IMR-90 (cell line): ENCODE results near the gene COL23A1. TPM values are rescaled to one million over a fixed set of nuclear protein-coding genes. Genes with fewer than 3 reads are reported as not detected.

Experiments
- ATAC-seq: fragments of 200-7000 bp; cut with Tn5 transposase; 2 replicates; pipeline ENCODE4 v1.9.1; 2020; ENCODE audit warnings: low read depth, mild to moderate bottlenecking, moderate library complexity
- BruUV-seq: library from RNA; stranded (reverse); fragments of 400-500 nt; replicated peaks from 2 replicates; lab custom pipeline; 2021; lab: Mats Ljungman, UMichigan
- CTCF ChIA-PET: fragments of 300-600 bp; formaldehyde crosslinking; extraction: SDS; loops from one replicate; lab custom pipeline; 2021; ENCODE audit warnings: antibody characterized with exemption; lab: Yijun Ruan, JAX
- POLR2A ChIA-PET: fragments of 300-600 bp; sonication (Branson Sonifier 250); formaldehyde crosslinking; loops from one replicate; lab custom pipeline; 2022; ENCODE audit warnings: antibody characterized with exemption; ENCODE audit not compliant: unreplicated experiment; lab: Charles Lee
- DNase-seq: peaks from one replicate; pipeline ENCODE4 v3.0.0; 2013
- H2AFZ ChIP-seq: replicated peaks from 2 replicates; pipeline ENCODE3; 2013; ENCODE audit warnings: low read length, mild to moderate bottlenecking; ENCODE audit not compliant: poor library complexity
- H2AK5ac ChIP-seq: 2 replicates; pipeline ENCODE4 v1.6.1; 2013; ENCODE audit warnings: low read depth, low read length, inconsistent platforms
- H2AK9ac ChIP-seq: replicated peaks from 2 replicates; pipeline ENCODE3; 2013; ENCODE audit warnings: mild to moderate bottlenecking, low read depth, low read length, moderate library complexity; ENCODE audit not compliant: poor library complexity
- H2BK120ac ChIP-seq: 2 replicates; pipeline ENCODE4 v1.6.1; 2013; ENCODE audit warnings: low read depth, low read length, inconsistent platforms
- H2BK15ac ChIP-seq: 3 replicates; pipeline ENCODE4 v1.6.1; 2013; ENCODE audit warnings: low read depth, low read length, inconsistent platforms
- H2BK20ac ChIP-seq: 2 replicates; pipeline ENCODE4 v1.6.1; 2013; ENCODE audit warnings: low read depth, mild to moderate bottlenecking, inconsistent platforms, low read length, moderate library complexity
- H2BK5ac ChIP-seq: 2 replicates; pipeline ENCODE4 v1.6.1; 2013; ENCODE audit warnings: mild to moderate bottlenecking, low read depth, low read length, inconsistent platforms; ENCODE audit not compliant: poor library complexity, severe bottlenecking
- H3K14ac ChIP-seq: replicated peaks from 2 replicates; pipeline ENCODE4 v1.6.1; 2013; ENCODE audit warnings: low read depth, low read length, inconsistent platforms
- H3K18ac ChIP-seq: 2 replicates; pipeline ENCODE4 v1.6.1; 2013; ENCODE audit warnings: low read depth, low read length, control low read depth
- H3K23ac ChIP-seq: 2 replicates; pipeline ENCODE4 v1.6.1; 2013; ENCODE audit warnings: low read depth, low read length, inconsistent platforms
- H3K27ac ChIP-seq: 2 replicates; pipeline ENCODE4 v1.5.1; 2013; ENCODE audit warnings: mild to moderate bottlenecking, control low read depth, low read length; ENCODE audit not compliant: insufficient read depth
- H3K27me3 ChIP-seq: 2 replicates; pipeline ENCODE4 v1.6.1; 2013; ENCODE audit warnings: low read length; ENCODE audit not compliant: control insufficient read depth, insufficient read depth
- H3K36me3 ChIP-seq: 2 replicates; pipeline ENCODE4 v1.6.1; 2013; ENCODE audit warnings: low read length, mixed read lengths; ENCODE audit not compliant: control insufficient read depth, insufficient read depth
- H3K4ac ChIP-seq: 2 replicates; pipeline ENCODE4 v1.6.1; 2013; ENCODE audit warnings: low read depth, low read length, inconsistent platforms
- H3K4me1 ChIP-seq: 2 replicates; pipeline ENCODE4 v1.6.1; 2013; ENCODE audit warnings: low read length, mixed read lengths; ENCODE audit not compliant: control insufficient read depth, insufficient read depth
- H3K4me2 ChIP-seq: 2 replicates; pipeline ENCODE4 v1.6.1; 2013; ENCODE audit warnings: low read depth, mild to moderate bottlenecking, control low read depth, low read length, moderate library complexity
- H3K4me3 ChIP-seq: 2 replicates; pipeline ENCODE4 v1.5.1; 2013; ENCODE audit warnings: low read depth, mild to moderate bottlenecking, control low read depth, low read length, moderate library complexity; ENCODE audit not compliant: insufficient read depth
- H3K56ac ChIP-seq: 2 replicates; pipeline ENCODE4 v1.6.1; 2013; ENCODE audit warnings: low read length, inconsistent platforms; ENCODE audit not compliant: insufficient read depth; ENCODE audit errors: extremely low read depth
- H3K79me1 ChIP-seq, 2 experiments: 2 replicates each; pipeline ENCODE4 v1.6.1; 2013; ENCODE audit warnings: low read length in 2 of 2, inconsistent platforms in 1 of 2, low read depth in 1 of 2
- H3K9ac ChIP-seq: 2 replicates; pipeline ENCODE4 v1.6.1; 2013; ENCODE audit warnings: low read depth, low read length, control low read depth
- H3K9me1 ChIP-seq: 2 replicates; pipeline ENCODE4 v1.6.1; 2013; ENCODE audit warnings: low read length, inconsistent platforms; ENCODE audit not compliant: insufficient read depth
- H3K9me3 ChIP-seq: 2 replicates; pipeline ENCODE4 v1.6.1; 2013; ENCODE audit warnings: low read length; ENCODE audit not compliant: control insufficient read depth, insufficient read depth
- H4K20me1 ChIP-seq: 2 replicates; pipeline ENCODE4 v1.6.1; 2013; ENCODE audit warnings: low read length, inconsistent platforms; ENCODE audit not compliant: insufficient read depth
- H4K5ac ChIP-seq: 2 replicates; pipeline ENCODE4 v1.6.1; 2013; ENCODE audit warnings: mild to moderate bottlenecking, low read depth, low read length, control low read depth
- H4K8ac ChIP-seq, 2 experiments: 2 replicates each; pipeline ENCODE4 v1.6.1; 2013; ENCODE audit warnings: low read depth in 2 of 2, low read length in 2 of 2, control low read depth in 1 of 2, inconsistent platforms in 1 of 2
- H4K91ac ChIP-seq: 2 replicates; pipeline ENCODE4 v1.6.1; 2013; ENCODE audit warnings: low read depth, low read length, inconsistent platforms; ENCODE audit not compliant: insufficient read depth
- MAFK ChIP-seq: IDR thresholded peaks from 2 replicates; pipeline ENCODE4 v1.6.1; 2012; ENCODE audit warnings: low read depth, low read length, improper control_type of control experiment
- MXI1 ChIP-seq: IDR thresholded peaks from 2 replicates; pipeline ENCODE4 v1.6.1; 2012; ENCODE audit warnings: low read depth, mild to moderate bottlenecking, low read length, moderate library complexity, borderline replicate concordance
- WGBS, 2 experiments: methylation state at CpG; one replicate each; pipeline versions ENCODE4 v1.1.5 to v1.1.7; 2013; ENCODE audit warnings: missing lambda C conversion rate in 2 of 2; ENCODE audit not compliant: insufficient read length in 1 of 2; ENCODE audit errors: extremely low coverage in 2 of 2; 5-methylcytosine and 5-hydroxymethylcytosine counted together
- dilution Hi-C: fragments of 300-500 bp; cut with HindIII; formaldehyde crosslinking; loops from one replicate; pipeline ENCODE4 v1.14.3; 2018; ENCODE audit warnings: low sequenced_read_pairs; ENCODE audit not compliant: unreplicated experiment
- in situ Hi-C: fragments of 300-500 bp; cut with MboI; formaldehyde crosslinking; loops from 3 replicates; pipeline ENCODE4 v1.14.3; 2019; ENCODE audit warnings: low sequenced_read_pairs, inconsistent platforms, mixed read lengths
- intact Hi-C: fragments of 100-400 bp; cut with micrococcal nuclease; formaldehyde crosslinking; loops from 2 replicates; pipeline ENCODE4 v1.10.0; 2022
- polyA plus RNA-seq, 3 experiments: library from polyadenylated mRNA; depleted of rRNA; stranded (reverse); fragments of >200 nt; gene quantifications; 2 replicates each; pipeline ENCODE4 v1.2.3, GENCODE V29; 2012; ENCODE audit warnings: low replicate concordance in 1 of 3
- total RNA-seq: library from RNA; depleted of rRNA; stranded (reverse); fragments of >200 nt; gene quantifications from 2 replicates; pipeline ENCODE4 v1.2.3, GENCODE V29; 2012

COL23A1 gene
- total and polyA plus RNA-seq, 2 of the 4 experiments (the other 2 are of a cell fraction) = not detected

- peak; percentile 23 for DNase-seq
- POLR2A ChIA-PET = no interaction called here
- peaks cover 56% of the 10 kb centered on the region for H4K20me1 ChIP-seq
These were observed 383.8 kb downstream of the COL23A1 start for GRCh38 chr5:178206166-178207101.

More at GRCh38 chr5:178206166-178207101, 383.8 kb downstream of the COL23A1 start:
- Histone ChIP-seq H3K9me1 (peaks cover 23% of the 10 kb centered on the region), H3K4me1 (peaks cover 11% of the 10 kb centered on the region), H3K23ac (peak overlapping the region; percentile 96), H2AK9ac (no peak overlapping the region), H4K8ac (no peak overlapping the region), H3K9ac (peak overlapping the region; percentile 51), H3K27me3 (no peaks in the 10 kb centered on the region), H3K56ac (no peak overlapping the region), H3K9me3 (no peaks in the 10 kb centered on the region), H2BK120ac (no peak overlapping the region), H2BK15ac (no peak overlapping the region), H3K36me3 (peaks cover 48% of the 10 kb centered on the region), H3K18ac (no peak overlapping the region), H2BK20ac (no peak overlapping the region), H2BK5ac (peak overlapping the region; percentile 31), H3K4ac (no peak overlapping the region), H4K91ac (no peak overlapping the region), H3K79me1 (peaks cover 22 to 60% of the 10 kb centered on the region in 2 experiments), H2AFZ (no peak overlapping the region), H3K4me3 (peak overlapping the region; percentile 70), H2AK5ac (no peak overlapping the region), H3K14ac (peak overlapping the region; percentile 90), H4K5ac (no peak overlapping the region), H3K4me2 (peak overlapping the region; percentile 84), H3K27ac (peak overlapping the region; percentile 49; the same call in 1 of the 2 replicates)
- intact Hi-C loops (no loop called here), dilution Hi-C loops (no loop called here), in situ Hi-C loops (no loop called here)
- WGBS, 2 experiments = 56% methylated on average over 4 of the region's 12 CpGs; no CpG with 5 or more reads in 1 of the 2 experiments
- TF ChIP-seq MAFK = peak; percentile 31; the same call in 1 of the 2 replicates
- TF ChIP-seq MXI1 = no peak
- CTCF ChIA-PET = interaction anchor here (1.4 kb wide), 1 partner anchor 10 kb away, joined by 3 read pairs; no protein-coding TSS in a partner anchor
- BruUV-seq = TSS peak; percentile 23
- ATAC-seq = no peak
